Upper lobe of left lung (tissue), 4 donors: Measurements from ENCODE around the gene MNS1.

Experiments used
- CTCF ChIP-seq, 6 experiments: fragments of 450-650 bp in 4 of 6; fragments of 200-600 bp in 2 of 6; sonication (generic) in 2 of 6; IDR thresholded peaks; one replicate each; pipeline ENCODE4 v1.5.1; 2016 to 2019; ENCODE audit warnings: antibody characterized with exemption in 6 of 6
- EP300 ChIP-seq, 4 donors: sonication (generic); formaldehyde crosslinking; IDR thresholded peaks; one replicate each; pipeline ENCODE4 v1.5.1; 2017; ENCODE audit warnings: antibody characterized with exemption in 4 of 4, control low read depth in 2 of 4
- POLR2A ChIP-seq, 4 donors: fragments of 450-650 bp; IDR thresholded peaks; one replicate each; pipeline ENCODE4 v1.5.1; 2016 to 2017; ENCODE audit warnings: antibody characterized with exemption in 4 of 4, mild to moderate bottlenecking in 2 of 4
- POLR2AphosphoS5 ChIP-seq, 2 donors: sonication (generic); formaldehyde crosslinking; IDR thresholded peaks; one replicate each; pipeline ENCODE4 v1.5.1; 2017; ENCODE audit warnings: antibody characterized with exemption in 2 of 2

GRCh38 chr15:56469483-56469882 is 4.5 kb upstream of the MNS1 start:
- no peak for TF ChIP-seq CTCF (IDR thresholded peaks at IDR 0.05)
- TF ChIP-seq POLR2A (IDR thresholded peaks at IDR 0.05), result no peak
- TF ChIP-seq POLR2AphosphoS5 (IDR thresholded peaks at IDR 0.05), result no peak
- TF ChIP-seq EP300 (IDR thresholded peaks at IDR 0.05), result no peak
